Heart left ventricle (tissue), 13 donors: ENCODE measurements around the gene SNAP91.

Experiments used
- CTCF ChIP-seq, 12 donors: fragments of 200-600 bp; sonication (generic) in 4 of 12; IDR thresholded peaks; one replicate each; pipeline versions ENCODE4 v1.5.0 to v1.8.0; 2018 to 2022; ENCODE audit warnings: antibody characterized with exemption in 12 of 12, mild to moderate bottlenecking in 5 of 12
- POLR2A ChIP-seq, 2 donors: fragments of 450-650 bp; IDR thresholded peaks; one replicate each; pipeline ENCODE4 v1.6.1; 2017; ENCODE audit warnings: antibody characterized with exemption in 2 of 2, mild to moderate bottlenecking in 2 of 2, moderate library complexity in 2 of 2
- donor health status: ischemic (EF 13 %, LVEDD 7.1; RV severe dilation, severe dysfunction).
- donor health status: DM: no; HTN: yes; CAD: no.
- donor health status: DM: no; HTN: no; CAD: no.
- donor health status: ischemic (EF 25% LVEDD 6.9; RV normal size, moderate dysfunction).
- donor health status: ischemic (EF 25% LVEDD 5.7; RV mildly dilated, moderate dysfunction).
- donor health status: ischemic (EF 35%, LVEDD 5.7; RV mildly dilated, moderate dysfunction).
- donor health status: nonischemic (EF 11% LVEDD 7.7; RV severe dilation, severe dysfunction).
- donor health status: DM: yes; HTN: yes; CAD: no.
- donor health status: PGD.
- donor health status: ischemic (EF 29% LVEDD 5.4; RV normal size, mild dysfunction).
- donor health status: nonischemic (EF 23%, LVEDD 6.1; RV moderate dilation, normal function).

GRCh38 chr6:83717809-83718208, 8.9 kb upstream of the SNAP91 start:
- TF ChIP-seq CTCF (IDR thresholded peaks at IDR 0.05) = no peak
- TF ChIP-seq POLR2A (IDR thresholded peaks at IDR 0.05) = no peak
